ENCODE measurements around the gene SIRPB2.

DNA sequence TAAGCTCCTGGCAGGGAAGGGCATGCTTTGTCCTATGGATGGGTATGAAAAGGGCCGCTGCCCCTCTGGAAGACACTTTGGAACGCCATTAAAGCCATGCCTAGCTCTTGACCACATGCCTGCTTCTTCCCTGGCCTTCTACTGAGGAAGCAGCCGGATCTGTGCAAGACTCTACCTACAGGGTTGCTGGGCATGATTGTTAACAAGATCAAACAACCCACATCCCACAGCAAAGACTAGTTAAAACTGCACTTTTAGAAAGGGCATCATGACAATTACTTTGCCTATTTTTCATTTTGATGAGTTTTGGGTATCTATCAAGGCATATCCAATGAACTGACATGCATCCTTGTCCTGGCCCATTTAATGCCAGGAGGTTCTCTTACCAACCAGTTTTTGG is 50.1 kb downstream of the SIRPB2 start:
- TF ChIP-seq, protein P1, sequence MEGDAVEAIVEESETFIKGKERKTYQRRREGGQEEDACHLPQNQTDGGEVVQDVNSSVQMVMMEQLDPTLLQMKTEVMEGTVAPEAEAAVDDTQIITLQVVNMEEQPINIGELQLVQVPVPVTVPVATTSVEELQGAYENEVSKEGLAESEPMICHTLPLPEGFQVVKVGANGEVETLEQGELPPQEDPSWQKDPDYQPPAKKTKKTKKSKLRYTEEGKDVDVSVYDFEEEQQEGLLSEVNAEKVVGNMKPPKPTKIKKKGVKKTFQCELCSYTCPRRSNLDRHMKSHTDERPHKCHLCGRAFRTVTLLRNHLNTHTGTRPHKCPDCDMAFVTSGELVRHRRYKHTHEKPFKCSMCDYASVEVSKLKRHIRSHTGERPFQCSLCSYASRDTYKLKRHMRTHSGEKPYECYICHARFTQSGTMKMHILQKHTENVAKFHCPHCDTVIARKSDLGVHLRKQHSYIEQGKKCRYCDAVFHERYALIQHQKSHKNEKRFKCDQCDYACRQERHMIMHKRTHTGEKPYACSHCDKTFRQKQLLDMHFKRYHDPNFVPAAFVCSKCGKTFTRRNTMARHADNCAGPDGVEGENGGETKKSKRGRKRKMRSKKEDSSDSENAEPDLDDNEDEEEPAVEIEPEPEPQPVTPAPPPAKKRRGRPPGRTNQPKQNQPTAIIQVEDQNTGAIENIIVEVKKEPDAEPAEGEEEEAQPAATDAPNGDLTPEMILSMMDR (IDR thresholded peaks at IDR 0.05; ENCODE audit: insufficient read depth, low read length, poor library complexity, severe bottlenecking): no peak
- TF ChIP-seq EZH2phosphoT487 (conservative IDR thresholded peaks at IDR 0.05; ENCODE audit: low read length): no peak
